ENCODE measurements around the gene SGIP1. TPM values are rescaled to one million over a fixed set of nuclear protein-coding genes. Genes with fewer than 3 reads are reported as not detected.

SGIP1 gene
- total RNA-seq, 1 donor from 2014 or later, result not detected

DNA sequence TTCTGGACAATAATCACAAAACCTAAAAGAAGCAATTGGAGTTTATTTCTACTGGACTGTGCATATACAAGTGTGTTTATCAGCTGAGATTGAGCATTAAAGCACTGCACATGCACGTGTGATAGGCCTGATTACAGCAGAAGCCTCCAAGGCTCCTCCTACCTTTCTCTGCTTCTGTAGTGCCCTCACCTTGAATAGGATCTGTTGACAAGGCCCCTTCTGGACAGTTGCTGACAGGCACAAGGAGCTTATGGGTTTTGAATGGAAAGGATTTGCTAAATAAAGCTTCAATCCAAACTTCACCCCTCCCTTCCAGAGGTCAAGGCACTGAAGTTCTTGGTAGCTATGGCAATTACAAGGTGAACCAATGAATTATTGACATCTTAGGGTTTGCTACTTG lies 7.9 kb upstream of the SGIP1 start:
- ATAC-seq (ENCODE audit: low read depth) (no peak), DNase-seq (no peak)
- no peak overlapping the region for H3K4me3 Mint-ChIP-seq
- H3K4me1 Mint-ChIP-seq, result no peaks in the 10 kb centered on the region
- TF ChIP-seq, protein P1, sequence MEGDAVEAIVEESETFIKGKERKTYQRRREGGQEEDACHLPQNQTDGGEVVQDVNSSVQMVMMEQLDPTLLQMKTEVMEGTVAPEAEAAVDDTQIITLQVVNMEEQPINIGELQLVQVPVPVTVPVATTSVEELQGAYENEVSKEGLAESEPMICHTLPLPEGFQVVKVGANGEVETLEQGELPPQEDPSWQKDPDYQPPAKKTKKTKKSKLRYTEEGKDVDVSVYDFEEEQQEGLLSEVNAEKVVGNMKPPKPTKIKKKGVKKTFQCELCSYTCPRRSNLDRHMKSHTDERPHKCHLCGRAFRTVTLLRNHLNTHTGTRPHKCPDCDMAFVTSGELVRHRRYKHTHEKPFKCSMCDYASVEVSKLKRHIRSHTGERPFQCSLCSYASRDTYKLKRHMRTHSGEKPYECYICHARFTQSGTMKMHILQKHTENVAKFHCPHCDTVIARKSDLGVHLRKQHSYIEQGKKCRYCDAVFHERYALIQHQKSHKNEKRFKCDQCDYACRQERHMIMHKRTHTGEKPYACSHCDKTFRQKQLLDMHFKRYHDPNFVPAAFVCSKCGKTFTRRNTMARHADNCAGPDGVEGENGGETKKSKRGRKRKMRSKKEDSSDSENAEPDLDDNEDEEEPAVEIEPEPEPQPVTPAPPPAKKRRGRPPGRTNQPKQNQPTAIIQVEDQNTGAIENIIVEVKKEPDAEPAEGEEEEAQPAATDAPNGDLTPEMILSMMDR (IDR thresholded peaks at IDR 0.05), result no peak
- peaks cover 5% of the 10 kb centered on the region for H3K27me3 Mint-ChIP-seq
- intact Hi-C loops (cut with micrococcal nuclease), result no loop called here
- ChIA-PET CTCF (no interaction called here), POLR2A (no interaction called here)
- no peaks in the 10 kb centered on the region for H3K9me3 Mint-ChIP-seq
- no peak overlapping the region for H3K27ac Mint-ChIP-seq
- no peaks in the 10 kb centered on the region for H3K36me3 Mint-ChIP-seq (ENCODE audit: low read depth)

DNA sequence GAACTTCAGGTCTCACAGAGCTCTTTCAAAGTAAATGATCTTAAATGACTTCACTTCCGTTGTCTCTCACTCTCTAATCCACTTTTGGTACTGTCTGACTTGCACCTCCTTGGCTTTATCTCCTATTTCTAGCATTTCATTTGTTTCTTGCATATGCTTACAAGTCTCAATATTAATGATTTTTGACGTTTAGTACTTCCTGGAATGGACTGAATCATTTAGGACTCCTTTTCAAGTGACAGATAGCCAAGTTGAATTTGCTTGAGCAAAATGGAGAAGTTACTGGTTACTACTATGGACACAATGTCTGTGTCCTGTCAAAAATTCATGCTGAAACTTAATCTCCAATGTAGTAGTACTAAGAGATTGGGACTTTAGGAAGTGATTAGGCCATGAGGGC lies 7.0 kb upstream of the SGIP1 start:
- Mint-ChIP-seq H3K4me1 (peaks cover 6% of the 10 kb centered on the region), H3K27ac (no peak overlapping the region), H3K27me3 (peaks cover 12% of the 10 kb centered on the region), H3K4me3 (no peak overlapping the region), H3K9me3 (no peaks in the 10 kb centered on the region), H3K36me3 (ENCODE audit: low read depth) (no peaks in the 10 kb centered on the region)
- TF ChIP-seq, protein P1 (IDR thresholded peaks at IDR 0.05), result no peak
- DNase-seq (no peak), ATAC-seq (ENCODE audit: low read depth) (no peak)
- ChIA-PET CTCF (no interaction called here), POLR2A (no interaction called here)
- intact Hi-C loops (cut with micrococcal nuclease), result no loop called here

DNA sequence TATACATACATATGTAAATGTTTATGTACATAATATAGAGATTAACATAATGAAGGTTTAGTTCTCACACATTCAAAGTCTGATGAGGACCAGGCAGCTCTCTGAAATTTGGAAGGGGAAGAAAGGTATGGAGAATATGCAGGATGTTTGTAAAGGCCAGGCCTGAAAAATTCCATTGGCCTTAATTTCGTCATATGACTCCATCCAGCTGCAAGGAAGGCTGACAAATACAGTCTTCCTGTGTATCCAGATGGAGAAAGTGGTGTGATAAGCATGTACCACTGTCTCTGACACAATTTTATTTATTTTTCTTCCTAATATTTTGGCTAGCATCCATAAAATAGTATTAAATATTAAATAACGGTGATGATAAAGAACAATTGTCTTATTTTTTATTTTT lies 6.3 kb upstream of the SGIP1 start:
- intact Hi-C loops (cut with micrococcal nuclease), result no loop called here
- Mint-ChIP-seq H3K4me3 (no peak overlapping the region), H3K9me3 (no peaks in the 10 kb centered on the region), H3K36me3 (ENCODE audit: low read depth) (no peaks in the 10 kb centered on the region), H3K27ac (no peak overlapping the region), H3K4me1 (peaks cover 10% of the 10 kb centered on the region), H3K27me3 (peaks cover 16% of the 10 kb centered on the region)
- CTCF ChIA-PET, result interaction anchor here (1.1 kb wide), 1 partner anchor 28 kb away, joined by 3 read pairs; no protein-coding TSS in a partner anchor
- ATAC-seq (ENCODE audit: low read depth) (no peak), DNase-seq (no peak)
- POLR2A ChIA-PET, result no interaction called here
- TF ChIP-seq, protein P1 (IDR thresholded peaks at IDR 0.05), result no peak

DNA sequence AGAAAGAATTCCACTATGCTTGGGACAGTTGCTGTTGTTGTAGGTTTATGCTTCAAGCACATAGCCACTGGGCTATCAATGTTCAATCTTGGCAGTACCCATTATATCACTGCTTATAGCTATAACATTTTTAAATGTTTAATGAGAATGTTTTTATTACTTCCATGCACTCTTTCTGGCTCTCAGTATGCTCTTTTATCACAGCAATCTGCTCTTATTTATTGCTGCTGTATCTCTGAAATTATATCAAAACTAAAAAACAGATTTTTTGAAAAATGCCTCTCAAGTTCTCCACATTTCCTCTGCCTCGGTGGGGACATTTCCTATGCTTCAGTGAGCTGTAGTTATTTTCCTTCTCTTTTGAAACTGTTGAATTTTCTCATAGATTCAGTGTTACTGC lies 5.4 kb upstream of the SGIP1 start:
- ChIA-PET CTCF (interaction anchor here (1.1 kb wide), 1 partner anchor 27 kb away, joined by 3 read pairs; no protein-coding TSS in a partner anchor), POLR2A (no interaction called here)
- intact Hi-C loops (cut with micrococcal nuclease), result no loop called here
- no peaks in the 10 kb centered on the region for H3K36me3 Mint-ChIP-seq (ENCODE audit: low read depth)
- ATAC-seq (ENCODE audit: low read depth), result no peak
- H3K27me3 Mint-ChIP-seq, result peaks cover 23% of the 10 kb centered on the region
- no peak overlapping the region for H3K27ac Mint-ChIP-seq
- TF ChIP-seq, protein P1 (IDR thresholded peaks at IDR 0.05), result no peak
- no peak for DNase-seq
- no peaks in the 10 kb centered on the region for H3K9me3 Mint-ChIP-seq
- H3K4me3 Mint-ChIP-seq, result no peak overlapping the region
- H3K4me1 Mint-ChIP-seq, result peaks cover 18% of the 10 kb centered on the region

DNA sequence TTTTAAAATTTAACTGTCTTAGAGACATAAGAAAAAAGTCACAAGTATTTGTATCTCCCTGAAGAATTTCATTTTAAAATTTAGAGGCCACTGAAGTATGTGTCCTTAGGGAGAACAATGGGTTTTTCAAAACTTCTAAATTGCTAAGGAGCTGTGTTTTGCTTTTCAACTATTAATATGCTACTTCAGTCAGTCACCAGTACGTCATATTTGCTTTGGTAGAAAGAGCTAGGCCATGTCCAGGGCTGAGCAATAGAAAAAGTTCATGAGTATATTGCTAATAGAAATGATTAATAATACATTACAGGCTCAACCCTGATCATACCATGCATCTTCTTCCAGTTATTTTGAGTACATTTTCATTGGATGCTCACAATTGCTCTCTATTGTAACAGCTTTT lies 1.7 kb upstream of the SGIP1 start:
- Mint-ChIP-seq H3K36me3 (ENCODE audit: low read depth) (no peaks in the 10 kb centered on the region), H3K4me1 (peaks cover 24% of the 10 kb centered on the region), H3K27ac (no peak overlapping the region), H3K27me3 (peaks cover 35% of the 10 kb centered on the region), H3K4me3 (no peak overlapping the region), H3K9me3 (no peaks in the 10 kb centered on the region)
- ATAC-seq (ENCODE audit: low read depth) (no peak), DNase-seq (no peak)
- CTCF ChIA-PET, result no interaction called here
- POLR2A ChIA-PET, result no interaction called here
- TF ChIP-seq, protein P1 (IDR thresholded peaks at IDR 0.05), result no peak
- intact Hi-C loops (cut with micrococcal nuclease), result no loop called here
